NCI-H2107 treated with DMSO at 0.1 percent for 48 hours (cell line): ENCODE results near the gene SERPINE1.

Experiments
- DNase-seq: peaks from one replicate; lab custom pipeline; 2025; ENCODE audit not compliant: unreplicated experiment; lab: John Stamatoyannopoulos, UW

SERPINE1 gene

GRCh38 chr7:101185258-101185839 lies 58.4 kb downstream of the SERPINE1 start:
- no peak for DNase-seq

GRCh38 chr7:101186194-101186593 lies 59.3 kb downstream of the SERPINE1 start:
- DNase-seq: no peak

- DNase-seq: no peak
Observed at GRCh38 chr7:101186844-101187428, 60.0 kb downstream of the SERPINE1 start.
